ENCODE data around the gene C16orf96. TPM values are rescaled to one million over a fixed set of nuclear protein-coding genes. Genes with fewer than 3 reads are reported as not detected.
A peak's percentile ranks its signal among the peaks of the same experiment; 100 is the strongest.

The C16orf96 gene
- total RNA-seq, 1 donor from 2014 or later = 0.12 TPM

GRCh38 chr16:4625560-4626159 lies 69.5 kb downstream of the C16orf96 start:
- DNase-seq (ENCODE audit: low spot score) = no peak
- peaks cover 24% of the 10 kb centered on the region for H3K4me1 Mint-ChIP-seq (ENCODE audit: low read depth)

DNA sequence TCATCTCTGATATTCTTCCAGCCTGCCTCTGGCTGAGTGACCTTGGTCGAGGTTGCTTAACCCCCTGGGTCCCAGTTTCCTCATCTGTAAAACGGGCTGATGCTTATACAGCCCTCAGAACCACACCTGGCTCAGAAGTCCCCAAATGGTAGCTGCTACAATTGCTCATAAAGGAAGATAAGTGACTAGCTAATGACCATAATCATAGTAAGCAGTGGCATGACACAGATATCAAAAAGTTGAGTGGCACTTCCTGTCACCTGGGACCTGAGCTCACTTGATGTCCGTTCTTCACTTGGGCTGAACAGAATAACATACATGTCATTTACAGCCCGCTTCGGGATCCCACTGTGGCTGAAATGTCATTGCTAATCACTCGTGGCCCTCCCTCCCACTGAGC lies 70.3 kb downstream of the C16orf96 start:
- H3K27ac Mint-ChIP-seq (ENCODE audit: unreplicated experiment) = peak overlapping the region; percentile 98
- no peaks in the 10 kb centered on the region for H3K27me3 Mint-ChIP-seq (ENCODE audit: low read depth)
- peaks cover 4% of the 10 kb centered on the region for H3K9me3 Mint-ChIP-seq (ENCODE audit: low read depth)
- no peak for TF ChIP-seq CTCF (IDR thresholded peaks at IDR 0.05)
- DNase-seq (ENCODE audit: low spot score) = no peak
- H3K4me3 Mint-ChIP-seq (ENCODE audit: unreplicated experiment) = peak overlapping the region; percentile 100
- H3K4me1 Mint-ChIP-seq (ENCODE audit: low read depth) = peaks cover 24% of the 10 kb centered on the region
- H3K36me3 Mint-ChIP-seq (ENCODE audit: low read depth) = peaks cover 4% of the 10 kb centered on the region

More at GRCh38 chr16:4625560-4626159, 69.5 kb downstream of the C16orf96 start:
- H3K36me3 Mint-ChIP-seq (ENCODE audit: low read depth) = no peaks in the 10 kb centered on the region
- no peaks in the 10 kb centered on the region for H3K27me3 Mint-ChIP-seq (ENCODE audit: low read depth)
- H3K9me3 Mint-ChIP-seq (ENCODE audit: low read depth) = no peaks in the 10 kb centered on the region
- H3K27ac Mint-ChIP-seq (ENCODE audit: unreplicated experiment) = peak overlapping the region; percentile 98
- peak overlapping the region; percentile 100 for H3K4me3 Mint-ChIP-seq (ENCODE audit: unreplicated experiment)
- TF ChIP-seq CTCF (IDR thresholded peaks at IDR 0.05) = no peak

DNA sequence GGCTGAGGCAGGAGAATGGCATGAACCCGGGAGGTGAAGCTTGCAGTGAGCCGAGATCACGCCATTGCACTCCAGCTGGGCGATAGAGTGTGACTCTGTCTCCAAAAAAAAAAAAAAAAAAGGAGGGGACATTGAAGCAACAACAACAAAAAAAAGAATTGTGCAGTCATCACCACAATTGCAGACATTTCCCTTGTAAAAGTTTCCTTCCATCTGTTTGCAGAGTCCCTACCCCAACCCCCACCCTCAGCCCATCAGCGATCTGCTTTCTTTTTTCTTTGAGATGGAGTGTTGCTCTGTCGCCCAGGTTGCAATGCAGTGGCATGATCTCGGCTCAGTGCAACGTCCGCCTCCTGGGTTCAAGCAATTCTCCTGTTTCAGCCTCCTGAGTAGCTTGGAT lies 72.1 kb downstream of the C16orf96 start:
- H3K9me3 Mint-ChIP-seq (ENCODE audit: low read depth) = peaks cover 4% of the 10 kb centered on the region
- DNase-seq (ENCODE audit: low spot score) = no peak
- H3K4me1 Mint-ChIP-seq (ENCODE audit: low read depth) = peaks cover 24% of the 10 kb centered on the region
- H3K27ac Mint-ChIP-seq (ENCODE audit: unreplicated experiment) = no peak overlapping the region
- H3K27me3 Mint-ChIP-seq (ENCODE audit: low read depth) = no peaks in the 10 kb centered on the region
- no peak for TF ChIP-seq CTCF (IDR thresholded peaks at IDR 0.05)
- no peak overlapping the region for H3K4me3 Mint-ChIP-seq (ENCODE audit: unreplicated experiment)
- peaks cover 6% of the 10 kb centered on the region for H3K36me3 Mint-ChIP-seq (ENCODE audit: low read depth)

- no peak for DNase-seq (ENCODE audit: low spot score)
- Mint-ChIP-seq H3K4me3 (ENCODE audit: unreplicated experiment) (no peak overlapping the region), H3K27ac (ENCODE audit: unreplicated experiment) (no peak overlapping the region), H3K36me3 (ENCODE audit: low read depth) (peaks cover 8% of the 10 kb centered on the region), H3K4me1 (ENCODE audit: low read depth) (peaks cover 9% of the 10 kb centered on the region), H3K9me3 (ENCODE audit: low read depth) (peaks cover 4% of the 10 kb centered on the region), H3K27me3 (ENCODE audit: low read depth) (no peaks in the 10 kb centered on the region)
- TF ChIP-seq CTCF (IDR thresholded peaks at IDR 0.05) = no peak
These were observed 75.3 kb downstream of the C16orf96 start for GRCh38 chr16:4631444-4631843.

GRCh38 chr16:4633910-4634635 lies 77.9 kb downstream of the C16orf96 start:
- H3K4me3 Mint-ChIP-seq (ENCODE audit: unreplicated experiment) = no peak overlapping the region
- H3K27me3 Mint-ChIP-seq (ENCODE audit: low read depth) = no peaks in the 10 kb centered on the region
- no peaks in the 10 kb centered on the region for H3K4me1 Mint-ChIP-seq (ENCODE audit: low read depth)
- H3K9me3 Mint-ChIP-seq (ENCODE audit: low read depth) = peaks cover 4% of the 10 kb centered on the region
- DNase-seq (ENCODE audit: low spot score) = no peak
- peaks cover 10% of the 10 kb centered on the region for H3K36me3 Mint-ChIP-seq (ENCODE audit: low read depth)
- TF ChIP-seq CTCF (IDR thresholded peaks at IDR 0.05) = no peak
- H3K27ac Mint-ChIP-seq (ENCODE audit: unreplicated experiment) = no peak overlapping the region

Measured in chondrocyte (in vitro differentiated cells).